Upper lobe of right lung (tissue), 1 donor: ENCODE data around the gene TGFBRAP1. TPM values are rescaled to one million over a fixed set of nuclear protein-coding genes. Genes with fewer than 3 reads are reported as not detected.

ENCODE experiments used
- ATAC-seq: fragments of 200-7000 bp; cut with Tn5 transposase; one replicate; pipeline ENCODE4 v1.9.1; 2020; ENCODE audit warnings: mild to moderate bottlenecking, moderate library complexity
- DNase-seq: peaks from one replicate; pipeline ENCODE4 v3.0.0-alpha.2; 2020
- H3K27ac ChIP-seq: fragments of 200-600 bp; one replicate; pipeline ENCODE4 v1.8.0; 2022
- H3K27me3 ChIP-seq: fragments of 200-600 bp; one replicate; pipeline ENCODE4 v1.8.0; 2022; ENCODE audit warnings: mild to moderate bottlenecking
- H3K36me3 ChIP-seq: fragments of 200-600 bp; one replicate; pipeline ENCODE4 v1.8.0; 2022
- H3K4me1 ChIP-seq: fragments of 200-600 bp; one replicate; pipeline ENCODE4 v1.8.0; 2022
- H3K4me3 ChIP-seq: fragments of 200-600 bp; one replicate; pipeline ENCODE4 v1.8.0; 2022; ENCODE audit warnings: mild to moderate bottlenecking
- H3K9me3 ChIP-seq: fragments of 200-600 bp; one replicate; pipeline ENCODE4 v1.8.0; 2022
- intact Hi-C: fragments of 100-400 bp; cut with DNase I; formaldehyde crosslinking; loops from one replicate; pipeline ENCODE4 v1.11.0; 2022
- total RNA-seq: library from RNA; stranded (reverse); fragmentation: NEBNext Ultra II Directional; extraction: Animal tissue kit (Norgen Biotek cat#: 25700); gene quantifications from one replicate; pipeline ENCODE4 v1.2.1, GENCODE V29; 2021
- TF ChIP-seq, protein P1 (sequence below): fragments of 200-600 bp; IDR thresholded peaks from one replicate; pipeline ENCODE4 v1.8.0; 2022; ENCODE audit warnings: antibody characterized with exemption
- donor health status: DM: no; HTN: yes; CAD: no; lungs with severe emphysema.

Gene TGFBRAP1
- total RNA-seq, 1 donor from 2014 or later = 22.9 TPM

DNA sequence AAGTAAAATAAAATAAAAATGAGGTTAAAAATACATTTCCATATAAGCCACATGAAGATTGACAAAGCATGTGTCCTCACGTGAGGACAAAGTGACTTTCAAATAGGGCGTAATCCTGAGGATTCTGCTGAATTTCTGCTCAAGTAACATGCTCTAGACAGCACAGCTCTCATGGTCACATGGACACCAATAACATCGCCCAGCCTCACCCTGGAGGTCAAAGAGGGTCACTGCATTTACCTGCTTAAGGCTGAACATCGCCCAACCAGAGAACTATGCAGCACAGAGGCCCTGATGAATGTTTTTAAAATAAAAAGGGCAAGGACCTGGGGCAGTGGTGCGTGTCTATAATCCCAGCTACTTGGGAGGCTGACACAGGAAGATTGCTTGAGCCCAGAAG, 30.2 kb downstream of the TGFBRAP1 start:
- ATAC-seq = no peak
- Histone ChIP-seq H3K9me3 (no peaks in the 10 kb centered on the region), H3K27ac (no peak overlapping the region), H3K36me3 (peaks cover 45% of the 10 kb centered on the region), H3K4me1 (no peaks in the 10 kb centered on the region), H3K4me3 (no peak overlapping the region), H3K27me3 (no peaks in the 10 kb centered on the region)
- TF ChIP-seq, protein P1, sequence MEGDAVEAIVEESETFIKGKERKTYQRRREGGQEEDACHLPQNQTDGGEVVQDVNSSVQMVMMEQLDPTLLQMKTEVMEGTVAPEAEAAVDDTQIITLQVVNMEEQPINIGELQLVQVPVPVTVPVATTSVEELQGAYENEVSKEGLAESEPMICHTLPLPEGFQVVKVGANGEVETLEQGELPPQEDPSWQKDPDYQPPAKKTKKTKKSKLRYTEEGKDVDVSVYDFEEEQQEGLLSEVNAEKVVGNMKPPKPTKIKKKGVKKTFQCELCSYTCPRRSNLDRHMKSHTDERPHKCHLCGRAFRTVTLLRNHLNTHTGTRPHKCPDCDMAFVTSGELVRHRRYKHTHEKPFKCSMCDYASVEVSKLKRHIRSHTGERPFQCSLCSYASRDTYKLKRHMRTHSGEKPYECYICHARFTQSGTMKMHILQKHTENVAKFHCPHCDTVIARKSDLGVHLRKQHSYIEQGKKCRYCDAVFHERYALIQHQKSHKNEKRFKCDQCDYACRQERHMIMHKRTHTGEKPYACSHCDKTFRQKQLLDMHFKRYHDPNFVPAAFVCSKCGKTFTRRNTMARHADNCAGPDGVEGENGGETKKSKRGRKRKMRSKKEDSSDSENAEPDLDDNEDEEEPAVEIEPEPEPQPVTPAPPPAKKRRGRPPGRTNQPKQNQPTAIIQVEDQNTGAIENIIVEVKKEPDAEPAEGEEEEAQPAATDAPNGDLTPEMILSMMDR = no peak
- DNase-seq = no peak
- intact Hi-C loops = no loop called here

DNA sequence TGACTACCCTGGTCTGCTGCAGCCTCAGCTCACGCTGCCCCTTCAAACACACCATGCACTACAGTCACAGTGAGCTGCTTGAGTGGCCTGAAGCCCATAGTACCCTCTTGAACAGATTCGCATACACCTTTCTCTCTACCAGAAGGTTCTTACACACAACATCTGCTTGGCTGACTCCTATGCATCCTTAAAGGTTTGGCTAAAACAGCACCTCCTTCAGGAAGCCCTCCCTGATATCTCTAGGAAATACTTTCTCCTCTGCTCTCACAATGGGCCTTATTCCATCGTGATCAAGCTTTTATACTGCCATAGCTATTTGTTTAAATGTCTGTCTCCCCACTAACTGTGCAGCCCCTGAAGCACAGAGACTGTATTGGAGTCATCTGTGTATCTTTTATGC, 31.5 kb downstream of the TGFBRAP1 start:
- Histone ChIP-seq H3K27ac (no peak overlapping the region), H3K9me3 (no peaks in the 10 kb centered on the region), H3K4me3 (no peak overlapping the region), H3K27me3 (no peaks in the 10 kb centered on the region), H3K36me3 (peaks cover 56% of the 10 kb centered on the region), H3K4me1 (no peaks in the 10 kb centered on the region)
- intact Hi-C loops = no loop called here
- ATAC-seq (no peak), DNase-seq (no peak)
- TF ChIP-seq, protein P1 = no peak

DNA sequence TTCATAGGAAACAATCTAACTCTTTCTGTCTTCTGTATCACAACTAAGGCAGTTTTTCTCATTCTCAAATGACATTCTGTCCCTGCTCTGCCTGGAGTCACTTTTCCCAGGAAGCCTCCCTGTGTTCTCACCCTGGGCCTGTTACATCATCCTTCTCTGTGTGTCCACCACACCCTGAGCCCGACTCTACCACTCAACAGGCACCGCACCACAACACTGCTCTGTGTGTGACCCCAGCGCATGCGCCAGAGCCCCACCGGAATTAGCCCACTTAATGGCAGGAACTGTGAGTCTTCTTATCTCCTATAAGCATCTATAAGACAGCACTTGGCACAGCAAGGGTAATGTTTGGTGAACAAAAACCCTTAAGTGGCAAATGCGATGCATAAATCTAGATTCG, 32.3 kb downstream of the TGFBRAP1 start:
- Histone ChIP-seq H3K27ac (no peak overlapping the region), H3K36me3 (peaks cover 62% of the 10 kb centered on the region), H3K4me3 (no peak overlapping the region), H3K9me3 (no peaks in the 10 kb centered on the region), H3K27me3 (no peaks in the 10 kb centered on the region), H3K4me1 (no peaks in the 10 kb centered on the region)
- intact Hi-C loops = no loop called here
- ATAC-seq (no peak), DNase-seq (no peak)
- TF ChIP-seq, protein P1 = no peak

DNA sequence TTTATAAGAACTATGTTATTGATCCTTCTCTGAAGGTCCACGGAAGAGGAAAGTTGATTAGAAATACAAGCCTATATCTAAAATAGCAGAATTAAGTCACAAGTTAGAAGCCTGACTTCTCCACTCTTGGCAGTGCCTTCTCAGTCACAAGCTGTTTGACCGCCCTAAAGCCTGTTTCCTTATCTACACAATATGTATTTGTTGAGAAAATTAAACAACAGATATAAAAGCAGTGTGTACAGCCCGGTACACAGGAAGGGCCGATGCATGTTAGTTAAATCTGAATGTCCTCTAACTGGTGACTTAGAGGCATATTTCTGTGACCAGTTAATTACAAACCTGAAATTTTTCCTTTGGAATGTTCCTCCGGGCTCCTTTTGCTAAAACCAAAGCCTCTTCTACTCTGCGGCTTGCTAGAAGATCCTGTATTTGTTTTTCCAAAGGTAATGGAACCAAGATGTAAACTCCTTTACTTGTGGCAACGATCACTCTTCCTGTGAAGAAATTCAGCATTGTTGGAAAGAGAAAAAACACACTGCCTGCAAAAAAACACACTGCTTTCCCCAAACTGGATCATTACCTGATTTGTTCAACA, 33.4 kb downstream of the TGFBRAP1 start:
- ATAC-seq = no peak

DNA sequence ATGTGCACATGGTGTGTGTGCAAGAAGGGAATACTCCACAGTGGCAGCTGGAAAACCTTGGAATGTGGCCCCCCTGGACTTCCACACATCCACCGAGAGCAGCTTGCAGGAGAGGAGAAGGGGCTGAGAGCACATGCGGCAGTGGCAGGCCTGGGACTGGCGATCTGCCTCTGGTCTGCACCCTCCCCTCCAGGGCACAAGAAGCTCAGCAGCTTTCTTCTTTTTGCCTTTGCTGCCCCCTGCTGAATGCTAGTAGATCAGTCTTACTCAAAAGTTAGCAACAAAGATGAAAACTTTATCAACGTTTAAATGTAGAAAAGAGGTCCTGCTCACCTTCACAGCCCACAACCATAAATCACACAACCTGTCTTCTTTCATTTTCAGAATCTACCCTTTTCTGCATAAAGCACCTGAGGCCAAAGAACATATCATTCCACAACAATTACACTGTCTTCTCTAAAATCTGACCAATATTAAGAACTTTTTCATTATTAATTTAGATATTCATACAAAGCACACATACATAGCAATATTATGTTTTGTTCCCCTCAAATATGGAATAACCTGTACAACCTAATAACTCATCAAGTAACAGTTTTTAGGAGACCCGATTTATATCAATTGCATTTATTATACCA, 34.6 kb downstream of the TGFBRAP1 start:
- Histone ChIP-seq H3K27ac (no peak overlapping the region), H3K36me3 (peaks cover 82% of the 10 kb centered on the region), H3K9me3 (no peaks in the 10 kb centered on the region)

More for the DNA sequence above, 33.4 kb downstream of the TGFBRAP1 start:
- Histone ChIP-seq H3K4me1 (no peaks in the 10 kb centered on the region), H3K4me3 (no peak overlapping the region), H3K9me3 (no peaks in the 10 kb centered on the region), H3K36me3 (peaks cover 73% of the 10 kb centered on the region), H3K27ac (no peak overlapping the region), H3K27me3 (no peaks in the 10 kb centered on the region)
- intact Hi-C loops = no loop called here
- DNase-seq = no peak
- TF ChIP-seq, protein P1 = no peak

More for the DNA sequence above, 34.6 kb downstream of the TGFBRAP1 start:
- DNase-seq (no peak), ATAC-seq (peak; percentile 60)
- TF ChIP-seq, protein P1 = peak; percentile 39
- Histone ChIP-seq H3K4me1 (no peaks in the 10 kb centered on the region), H3K27me3 (no peaks in the 10 kb centered on the region), H3K4me3 (no peak overlapping the region)
- intact Hi-C loops = no loop called here
